Colonic mucosa (tissue), 4 donors: ENCODE results near the gene NCOA5. TPM values are rescaled to one million over a fixed set of nuclear protein-coding genes. Genes with fewer than 3 reads are reported as not detected.

ENCODE experiments used
- DNase-seq: peaks from one replicate; pipeline ENCODE4 v3.0.0-alpha.2; 2020
- H3K27ac ChIP-seq: fragments of 200-600 bp; one replicate; pipeline ENCODE4 v1.8.0; 2021
- H3K27me3 ChIP-seq: fragments of 200-600 bp; one replicate; pipeline ENCODE4 v1.8.0; 2021
- H3K36me3 ChIP-seq: fragments of 200-600 bp; one replicate; pipeline ENCODE4 v1.8.0; 2021
- H3K4me1 ChIP-seq: fragments of 200-600 bp; one replicate; pipeline ENCODE4 v1.8.0; 2021; ENCODE audit warnings: mild to moderate bottlenecking
- H3K4me3 ChIP-seq: fragments of 200-600 bp; one replicate; pipeline ENCODE4 v1.8.0; 2021
- H3K9ac ChIP-seq, 2 donors: one replicate each; pipeline ENCODE4 v1.7.0; 2013; ENCODE audit warnings: control low read depth in 2 of 2, low read depth in 2 of 2, low read length in 2 of 2
- H3K9me3 ChIP-seq: fragments of 200-600 bp; one replicate; pipeline ENCODE4 v1.8.0; 2021
- intact Hi-C: fragments of 100-400 bp; cut with DNase I; formaldehyde crosslinking; loops from one replicate; pipeline ENCODE4 v1.14.1; 2022
- total RNA-seq, 2 donors: library from RNA; stranded (reverse); fragmentation: NEBNext Ultra II Directional in 1 of 2; extraction: Animal tissue kit (Norgen Biotek cat#: 25700) in 1 of 2; gene quantifications; one replicate each; pipeline ENCODE4 v1.2.1, GENCODE V29; 2021
- TF ChIP-seq, protein P1 (sequence below): fragments of 200-600 bp; IDR thresholded peaks from one replicate; pipeline ENCODE4 v1.8.0; 2022; ENCODE audit warnings: antibody characterized with exemption, mild to moderate bottlenecking
- donor health status: healthy.
- donor health status: DM: no; HTN: no; CAD: no.
- donor health status: DM: no; HTN: no; CAD: no.

NCOA5 gene
- total RNA-seq, 2 donors from 2014 or later: 20.4 to 32.1 TPM

DNA sequence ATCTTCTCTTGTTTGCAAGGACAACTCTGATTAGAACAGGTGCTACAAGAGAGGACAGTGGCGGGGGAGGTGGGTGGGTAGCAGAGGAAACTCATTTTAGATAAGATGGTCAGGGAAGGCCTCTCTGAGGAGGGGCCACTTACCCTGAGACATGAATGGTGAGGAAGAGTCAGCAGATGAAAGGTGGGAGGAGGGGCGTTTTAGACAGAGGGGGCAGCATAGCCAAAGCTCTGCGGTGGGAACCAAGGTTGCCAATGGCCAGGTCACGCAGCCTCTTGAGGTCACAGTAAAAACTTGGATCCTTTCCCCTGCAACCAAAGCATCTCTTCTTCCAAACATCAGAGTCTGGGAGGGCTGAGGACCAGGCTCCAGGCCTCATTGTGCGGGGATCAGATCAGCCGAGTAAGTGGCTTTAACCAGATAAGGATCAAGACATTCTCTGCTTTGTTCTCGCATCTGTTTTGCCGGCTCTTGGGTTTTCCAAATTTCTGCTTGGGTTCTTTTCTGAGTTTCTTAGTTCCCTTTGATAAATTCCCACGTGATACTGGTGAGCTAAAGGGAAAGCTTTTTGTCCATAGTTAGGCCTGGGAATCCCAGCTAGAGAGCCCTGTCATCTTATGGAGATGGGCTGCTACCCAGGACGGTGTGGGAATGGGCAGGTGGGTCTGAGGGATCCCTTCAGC lies 22.8 kb upstream of the NCOA5 start:
- Histone ChIP-seq H3K9me3 (no peaks in the 10 kb centered on the region), H3K27ac (no peak overlapping the region), H3K36me3 (no peaks in the 10 kb centered on the region), H3K9ac (no peak overlapping the region), H3K4me1 (no peaks in the 10 kb centered on the region), H3K27me3 (no peaks in the 10 kb centered on the region), H3K4me3 (no peak overlapping the region)
- TF ChIP-seq, protein P1, sequence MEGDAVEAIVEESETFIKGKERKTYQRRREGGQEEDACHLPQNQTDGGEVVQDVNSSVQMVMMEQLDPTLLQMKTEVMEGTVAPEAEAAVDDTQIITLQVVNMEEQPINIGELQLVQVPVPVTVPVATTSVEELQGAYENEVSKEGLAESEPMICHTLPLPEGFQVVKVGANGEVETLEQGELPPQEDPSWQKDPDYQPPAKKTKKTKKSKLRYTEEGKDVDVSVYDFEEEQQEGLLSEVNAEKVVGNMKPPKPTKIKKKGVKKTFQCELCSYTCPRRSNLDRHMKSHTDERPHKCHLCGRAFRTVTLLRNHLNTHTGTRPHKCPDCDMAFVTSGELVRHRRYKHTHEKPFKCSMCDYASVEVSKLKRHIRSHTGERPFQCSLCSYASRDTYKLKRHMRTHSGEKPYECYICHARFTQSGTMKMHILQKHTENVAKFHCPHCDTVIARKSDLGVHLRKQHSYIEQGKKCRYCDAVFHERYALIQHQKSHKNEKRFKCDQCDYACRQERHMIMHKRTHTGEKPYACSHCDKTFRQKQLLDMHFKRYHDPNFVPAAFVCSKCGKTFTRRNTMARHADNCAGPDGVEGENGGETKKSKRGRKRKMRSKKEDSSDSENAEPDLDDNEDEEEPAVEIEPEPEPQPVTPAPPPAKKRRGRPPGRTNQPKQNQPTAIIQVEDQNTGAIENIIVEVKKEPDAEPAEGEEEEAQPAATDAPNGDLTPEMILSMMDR: no peak
- intact Hi-C loops: no loop called here
- no peak for DNase-seq

DNA sequence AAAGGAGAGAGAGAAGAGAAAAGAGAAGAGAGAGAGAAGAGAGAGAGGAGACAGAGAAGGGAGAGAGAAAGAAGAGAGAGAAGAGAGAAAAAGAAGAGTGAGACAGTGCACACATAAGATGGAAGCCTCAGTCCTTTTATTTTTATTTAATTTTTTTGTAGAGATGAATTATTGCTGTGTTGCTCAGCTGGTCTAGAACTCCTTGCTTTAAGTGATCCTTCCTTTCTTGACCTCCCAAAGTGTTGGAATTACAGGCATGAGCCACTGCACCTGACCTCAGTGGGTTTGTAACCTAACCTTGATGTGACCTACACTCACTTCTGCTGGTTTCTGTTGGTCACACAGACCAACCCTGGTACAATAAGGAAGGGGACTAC lies 22.1 kb upstream of the NCOA5 start:
- no peaks in the 10 kb centered on the region for H3K36me3 ChIP-seq
- intact Hi-C loops: no loop called here
- TF ChIP-seq, protein P1: no peak
- no peak overlapping the region for H3K9ac ChIP-seq
- no peaks in the 10 kb centered on the region for H3K4me1 ChIP-seq
- H3K4me3 ChIP-seq: no peak overlapping the region
- no peak overlapping the region for H3K27ac ChIP-seq
- no peaks in the 10 kb centered on the region for H3K27me3 ChIP-seq
- H3K9me3 ChIP-seq: no peaks in the 10 kb centered on the region
- DNase-seq: no peak

DNA sequence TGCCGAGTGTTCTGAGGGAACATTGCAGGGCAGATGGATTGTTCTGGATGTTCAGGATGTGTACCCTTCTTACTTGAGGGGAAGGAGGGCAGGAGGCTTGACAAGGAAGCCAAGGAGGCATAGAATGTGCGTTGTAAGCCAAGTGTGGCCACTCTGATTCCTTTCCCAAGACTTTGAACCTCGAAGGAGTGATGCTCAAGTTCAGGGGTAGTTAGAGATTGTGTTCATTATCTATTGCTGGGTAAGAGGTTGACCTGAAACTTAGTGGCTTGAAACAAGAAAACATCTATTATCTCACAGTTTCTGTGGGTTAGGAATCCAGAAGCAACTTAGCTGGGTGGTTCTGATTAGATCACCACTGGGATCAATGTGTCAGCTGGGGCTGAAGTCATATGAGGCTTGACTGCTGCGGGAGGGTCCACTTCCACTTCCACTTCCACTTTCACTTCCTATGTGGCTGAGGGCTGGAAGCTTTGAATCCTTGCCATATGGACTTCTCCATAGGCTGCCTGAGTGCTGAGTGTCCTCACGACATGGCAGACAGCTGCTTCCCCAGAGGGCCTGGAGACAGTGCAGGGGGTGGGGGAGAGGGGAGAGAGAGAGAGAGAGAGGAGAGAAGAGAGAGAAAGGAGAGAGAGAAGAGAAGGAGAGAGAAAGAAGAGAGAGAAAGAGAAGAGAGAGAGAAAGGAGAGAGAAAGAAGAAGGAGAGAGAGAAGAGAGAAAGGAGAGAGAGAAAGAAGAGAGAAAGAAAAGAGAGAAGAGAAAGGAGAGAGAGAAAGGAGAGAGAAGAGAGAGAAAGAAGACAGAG lies 21.5 kb upstream of the NCOA5 start:
- H3K4me1 ChIP-seq: no peaks in the 10 kb centered on the region
- H3K4me3 ChIP-seq: no peak overlapping the region
- H3K9ac ChIP-seq: no peak overlapping the region
- H3K9me3 ChIP-seq: no peaks in the 10 kb centered on the region
- H3K27me3 ChIP-seq: no peaks in the 10 kb centered on the region
- intact Hi-C loops: no loop called here
- peak; percentile 24 for DNase-seq
- H3K27ac ChIP-seq: no peak overlapping the region
- H3K36me3 ChIP-seq: no peaks in the 10 kb centered on the region
- TF ChIP-seq, protein P1: no peak

DNA sequence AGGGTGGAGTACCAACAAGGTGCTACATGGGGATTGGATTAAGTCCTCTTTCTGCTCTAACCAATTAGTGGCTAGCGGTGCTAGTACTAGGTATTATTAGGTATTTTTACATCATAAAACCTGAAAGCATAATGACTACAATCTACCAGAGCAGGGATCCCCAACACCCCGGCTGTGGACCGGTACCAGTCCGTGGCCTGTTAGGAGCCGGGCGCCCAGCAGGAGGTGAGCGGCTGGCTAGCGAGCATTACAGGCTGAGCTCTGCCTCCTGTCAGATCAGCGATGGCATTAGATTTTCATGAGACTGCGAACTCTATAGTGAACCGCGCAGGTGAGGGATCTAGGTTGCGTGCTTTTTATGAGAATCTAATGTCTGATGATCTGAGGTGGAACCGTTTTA lies 19.2 kb upstream of the NCOA5 start:
- intact Hi-C loops: no loop called here
- no peaks in the 10 kb centered on the region for H3K27me3 ChIP-seq
- TF ChIP-seq, protein P1: no peak

DNA sequence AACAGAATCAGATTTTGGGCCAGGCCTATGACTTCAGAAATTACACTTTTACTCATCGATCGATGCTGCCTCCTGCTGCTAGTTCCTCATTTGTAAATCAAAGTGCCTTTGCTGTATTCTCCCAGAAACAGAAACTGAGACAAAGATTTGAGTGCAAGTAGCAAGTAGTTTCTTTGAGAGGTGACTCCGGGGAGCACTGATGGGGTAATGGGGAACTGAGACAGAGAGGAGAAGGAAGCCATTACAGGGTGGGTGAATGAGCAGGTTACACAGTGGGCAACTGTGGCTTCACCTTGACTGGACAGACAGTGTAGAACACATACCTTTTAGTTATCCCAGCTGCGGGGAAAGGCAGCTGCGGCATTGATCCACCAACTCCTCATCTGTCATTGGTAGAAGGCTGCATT lies 18.7 kb upstream of the NCOA5 start:
- Histone ChIP-seq H3K36me3 (no peaks in the 10 kb centered on the region), H3K4me3 (no peak overlapping the region), H3K27me3 (no peaks in the 10 kb centered on the region), H3K4me1 (no peaks in the 10 kb centered on the region), H3K9me3 (no peaks in the 10 kb centered on the region), H3K9ac (no peak overlapping the region), H3K27ac (no peak overlapping the region)
- no peak for DNase-seq
- intact Hi-C loops: no loop called here
- TF ChIP-seq, protein P1: no peak

More for the DNA sequence above, 19.2 kb upstream of the NCOA5 start:
- no peaks in the 10 kb centered on the region for H3K9me3 ChIP-seq
- no peak for DNase-seq
- H3K4me3 ChIP-seq: no peak overlapping the region
- H3K27ac ChIP-seq: no peak overlapping the region
- no peak overlapping the region for H3K9ac ChIP-seq
- no peaks in the 10 kb centered on the region for H3K36me3 ChIP-seq
- H3K4me1 ChIP-seq: no peaks in the 10 kb centered on the region
